Cardiac septum (tissue), 1 donor: ENCODE measurements around the gene PRKCB. TPM values are rescaled to one million over a fixed set of nuclear protein-coding genes. Genes with fewer than 3 reads are reported as not detected.
"Not testable (repeated sequence)": the region's sequence is repeated elsewhere in the genome, so short reads cannot be mapped to it uniquely, and the experiment has no call there.

ENCODE experiments used
- DNase-seq: peaks from one replicate; pipeline ENCODE4 v3.0.0-alpha.2; 2020; ENCODE audit warnings: low spot score
- intact Hi-C: fragments of 100-400 bp; cut with DNase I; formaldehyde crosslinking; loops from one replicate; pipeline ENCODE4 v1.14.0; 2022
- total RNA-seq: library from RNA; stranded (reverse); fragmentation: NEBNext Ultra II Directional; extraction: Animal tissue kit (Norgen Biotek cat#: 25700); gene quantifications from one replicate; pipeline ENCODE4 v1.2.1, GENCODE V29; 2021
- donor health status: DM: no; HTN: no; CAD: no.

Gene PRKCB
- total RNA-seq, 1 donor from 2014 or later, result 2.3 TPM

DNA sequence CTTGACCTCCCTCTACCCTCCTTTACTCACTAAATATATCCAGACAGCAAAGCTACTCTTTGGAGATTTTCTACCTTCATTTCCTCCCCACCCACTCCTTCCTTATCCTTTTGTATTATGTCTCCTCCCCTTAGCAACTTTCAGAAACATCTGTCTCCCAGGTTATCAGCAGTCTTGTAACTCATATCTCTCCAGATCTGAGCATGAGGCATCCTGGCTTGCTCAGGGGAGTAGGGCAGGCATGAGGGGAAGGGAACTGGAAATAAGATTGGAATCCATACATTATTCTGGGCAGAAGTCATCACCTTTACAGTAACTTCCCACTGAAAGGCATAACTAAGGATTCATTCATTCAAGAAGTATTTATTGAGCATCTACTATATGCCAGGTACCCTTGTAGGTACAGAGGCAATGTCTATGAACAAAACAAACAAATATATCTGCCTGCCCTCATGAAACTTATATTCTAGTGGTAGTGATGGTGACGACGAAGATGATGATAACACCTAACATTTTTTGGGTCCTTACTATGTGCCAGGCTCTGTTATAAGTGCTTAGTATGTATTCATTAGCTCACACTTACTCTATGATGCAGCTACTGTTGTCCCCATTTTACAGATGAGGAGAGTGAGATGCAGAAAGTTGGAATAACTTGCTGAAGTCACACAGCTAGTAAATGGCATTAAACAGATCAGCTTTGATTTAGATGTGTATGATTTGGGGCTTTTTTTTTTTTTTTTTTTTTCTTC is 296.4 kb downstream of the PRKCB start:
- intact Hi-C loops, result no loop called here
- DNase-seq, result no peak

DNA sequence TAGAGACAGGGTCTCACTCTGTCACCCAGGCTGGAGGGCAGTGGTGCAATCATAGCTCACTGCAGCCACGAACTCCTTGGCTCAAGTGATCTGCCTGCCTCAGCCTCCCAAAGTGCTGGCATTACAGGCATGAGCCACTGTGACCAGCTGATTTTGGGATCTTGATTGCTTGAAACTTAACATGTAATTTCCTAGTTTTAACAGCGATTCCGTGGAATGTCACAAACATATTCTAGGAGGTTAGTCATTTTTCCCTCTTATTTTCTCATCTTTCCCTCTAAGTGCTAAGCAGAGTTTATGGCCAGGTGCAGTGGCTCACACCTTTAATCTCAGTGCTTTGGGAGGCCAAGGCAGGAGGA is 297.0 kb downstream of the PRKCB start:
- no peak for DNase-seq
- intact Hi-C loops, result no loop called here

GRCh38 chr16:24135624-24136565 is 300.1 kb downstream of the PRKCB start:
- intact Hi-C loops, result no loop called here
- no peak for DNase-seq

DNA sequence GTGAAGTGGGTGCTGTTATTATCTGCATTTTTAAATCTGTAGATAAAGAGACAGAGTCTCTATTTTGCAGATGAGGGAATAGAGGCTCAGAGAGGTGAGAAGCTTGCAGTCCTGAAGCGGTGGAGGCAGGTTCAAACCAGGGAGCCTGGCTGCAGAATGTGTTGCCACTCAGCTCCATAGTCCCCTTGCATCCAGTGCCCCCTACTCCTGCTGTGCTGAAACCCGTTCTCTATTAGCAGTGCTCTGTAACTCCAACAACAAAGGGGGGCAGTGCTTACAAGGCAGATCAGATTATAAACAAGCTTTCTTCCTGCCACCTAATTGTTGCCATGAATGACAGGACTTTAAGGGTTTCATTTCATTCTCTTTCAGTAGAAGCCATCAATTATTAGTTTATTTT is 302.2 kb downstream of the PRKCB start:
- intact Hi-C loops, result no loop called here
- DNase-seq, result no peak

DNA sequence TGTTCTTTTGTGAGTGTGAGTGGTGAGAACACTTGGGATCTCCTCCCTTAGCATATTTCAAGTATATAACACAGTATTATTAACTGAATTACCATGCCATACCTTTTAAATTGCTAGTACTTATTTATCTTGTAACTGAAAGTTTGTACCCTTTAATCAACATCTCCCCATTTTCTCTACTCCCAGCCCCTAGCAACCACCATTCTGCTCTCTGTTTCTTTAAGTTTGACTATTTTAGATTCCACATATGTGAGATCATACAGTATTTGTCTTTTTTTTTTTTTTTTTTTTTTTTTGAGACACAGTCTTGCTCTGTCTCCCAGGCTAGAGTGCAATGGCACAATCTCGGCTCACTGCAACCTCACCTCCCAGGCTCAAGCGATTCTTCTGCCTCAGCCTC is 302.8 kb downstream of the PRKCB start:
- no peak for DNase-seq
- intact Hi-C loops, result no loop called here

- intact Hi-C loops, result no loop called here
- DNase-seq, result no peak
Observed at GRCh38 chr16:24139282-24139681, 303.5 kb downstream of the PRKCB start.

DNA sequence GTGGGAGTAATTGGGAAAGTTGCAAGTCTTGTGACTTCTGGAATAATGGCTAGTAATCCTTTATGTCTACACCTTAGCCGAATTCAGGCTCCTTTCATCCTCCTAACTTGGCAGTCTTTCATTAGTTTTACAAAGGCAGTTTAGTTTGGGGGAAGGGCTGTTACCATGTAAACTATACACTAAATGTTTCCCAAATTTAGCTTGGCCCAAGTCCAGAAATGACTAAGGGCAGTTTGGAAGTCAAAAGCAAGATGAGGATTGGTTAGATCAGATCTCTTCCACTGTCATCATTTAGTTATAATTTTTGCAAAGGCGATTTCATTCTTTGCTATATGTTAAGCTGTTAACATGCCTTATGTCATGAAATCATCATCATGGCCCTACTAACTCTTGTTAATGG is 304.9 kb downstream of the PRKCB start:
- intact Hi-C loops, result no loop called here
- DNase-seq, result no peak

- no peak for DNase-seq
- intact Hi-C loops, result no loop called here
Observed at GRCh38 chr16:24141466-24141865, 305.7 kb downstream of the PRKCB start.

GRCh38 chr16:24141917-24142316 is 306.1 kb downstream of the PRKCB start:
- intact Hi-C loops, result no loop called here
- DNase-seq, result no peak

DNA sequence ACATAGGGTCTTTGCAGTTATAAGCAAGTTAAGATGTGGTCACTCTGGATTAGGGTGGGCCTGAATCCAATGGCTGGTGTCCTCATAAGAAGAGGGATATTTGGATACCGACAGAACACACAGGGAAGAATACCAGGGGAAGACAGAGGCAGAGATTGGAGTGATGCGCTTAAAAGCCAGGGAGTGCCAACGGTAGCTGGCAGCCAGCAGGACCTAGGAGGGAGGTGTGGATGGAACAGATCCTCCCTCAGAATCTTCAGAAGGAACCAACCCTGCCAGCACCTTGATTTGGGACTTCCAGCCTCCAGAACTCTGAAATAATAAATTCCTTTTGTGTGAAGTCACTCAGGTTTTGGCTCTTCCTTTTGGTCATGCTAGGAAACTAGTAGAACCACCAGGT is 310.1 kb downstream of the PRKCB start:
- DNase-seq, result no peak
- intact Hi-C loops, result no loop called here

GRCh38 chr16:24146518-24146917 is 310.7 kb downstream of the PRKCB start:
- intact Hi-C loops, result no loop called here
- no peak for DNase-seq

DNA sequence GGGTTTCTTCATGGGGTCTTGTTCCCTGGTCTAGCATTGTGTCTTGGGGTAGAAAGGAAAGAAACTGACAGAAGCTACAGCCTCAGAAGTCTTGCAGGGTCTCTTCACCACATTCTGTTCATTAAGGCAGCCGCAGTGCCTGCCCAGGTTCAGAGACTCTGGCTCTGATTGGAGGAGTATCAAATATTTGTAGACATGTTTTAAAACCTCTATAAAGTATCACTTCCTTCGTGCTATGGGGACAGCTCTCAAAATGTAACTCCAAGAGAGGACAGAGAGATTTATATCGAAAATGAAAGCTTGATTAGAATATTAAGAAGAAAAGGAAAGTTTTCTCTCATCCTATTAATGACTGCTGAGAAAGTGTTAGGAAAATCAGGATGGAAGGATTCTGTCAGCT is 313.3 kb downstream of the PRKCB start:
- intact Hi-C loops, result no loop called here
- no peak for DNase-seq

DNA sequence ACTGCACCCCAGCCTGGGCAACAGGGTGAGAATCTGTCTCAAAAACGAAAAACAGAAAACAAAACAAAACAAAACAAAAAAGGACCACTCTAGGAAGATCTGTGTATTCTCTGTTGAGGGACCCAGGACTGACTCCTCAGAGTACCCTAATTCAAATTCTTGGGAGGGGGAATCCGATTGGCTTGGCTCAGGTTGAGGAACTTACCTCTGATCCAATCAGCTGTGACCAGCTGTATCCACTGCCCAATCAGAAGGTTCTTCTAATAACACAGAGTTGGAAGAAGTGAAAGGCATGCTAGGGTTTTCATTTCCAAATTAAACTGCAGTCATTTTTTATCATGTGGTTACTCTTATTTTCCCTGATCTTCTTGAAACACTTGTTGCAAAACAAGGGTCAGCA is 314.5 kb downstream of the PRKCB start:
- DNase-seq, result no peak
- intact Hi-C loops, result no loop called here

DNA sequence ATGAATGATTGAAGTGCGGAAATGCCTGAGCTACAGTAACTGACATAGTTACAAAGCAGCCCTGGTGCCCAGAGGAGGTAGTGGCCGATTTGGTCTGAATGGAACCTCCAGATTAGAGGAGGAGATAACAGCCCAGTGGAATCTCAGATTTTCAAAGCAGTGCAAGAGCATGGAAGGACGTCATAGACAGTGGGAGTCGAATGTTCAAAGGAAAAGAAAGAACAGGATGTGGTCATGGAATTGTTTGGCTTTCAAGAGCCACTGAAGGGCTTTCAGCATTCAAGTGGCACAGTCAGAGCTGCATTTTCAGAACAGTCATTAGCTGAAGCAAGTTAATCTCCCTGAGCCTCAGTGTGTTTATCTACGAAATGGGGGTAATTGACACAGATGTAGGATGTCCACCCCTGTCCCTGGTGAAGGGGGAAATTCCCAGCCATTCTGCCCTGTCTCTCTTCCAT is 315.7 kb downstream of the PRKCB start:
- intact Hi-C loops, result no loop called here
- DNase-seq, result no peak

- intact Hi-C loops, DNase-seq: not testable (repeated sequence)
Observed at GRCh38 chr16:24152048-24152447, 316.3 kb downstream of the PRKCB start.

DNA sequence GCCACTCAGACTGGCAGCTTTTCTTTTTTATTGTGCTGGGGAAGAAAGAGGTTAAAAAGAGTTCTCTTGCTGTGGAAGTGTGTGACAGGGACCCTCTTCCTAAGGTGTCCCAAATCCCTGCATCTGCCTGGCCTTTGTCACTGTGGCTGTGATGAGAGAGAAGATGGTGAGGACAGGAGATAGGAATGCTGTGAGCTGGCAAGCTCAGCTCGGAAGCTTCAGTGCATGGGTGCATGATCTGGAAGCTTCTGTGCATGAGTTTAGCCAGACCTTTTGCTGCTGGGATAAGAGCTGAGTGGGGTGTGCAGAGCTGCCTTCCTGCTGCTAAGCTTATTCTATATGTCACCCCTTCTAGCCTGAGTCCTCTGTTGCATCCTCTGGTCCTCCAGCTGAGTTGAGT is 317.0 kb downstream of the PRKCB start:
- intact Hi-C loops, result no loop called here
- no peak for DNase-seq

GRCh38 chr16:24156777-24157176 is 321.0 kb downstream of the PRKCB start:
- DNase-seq, result no peak
- intact Hi-C loops, result no loop called here

- intact Hi-C loops, result no loop called here
- DNase-seq, result no peak
Observed at GRCh38 chr16:24163935-24164334, 328.2 kb downstream of the PRKCB start.

DNA sequence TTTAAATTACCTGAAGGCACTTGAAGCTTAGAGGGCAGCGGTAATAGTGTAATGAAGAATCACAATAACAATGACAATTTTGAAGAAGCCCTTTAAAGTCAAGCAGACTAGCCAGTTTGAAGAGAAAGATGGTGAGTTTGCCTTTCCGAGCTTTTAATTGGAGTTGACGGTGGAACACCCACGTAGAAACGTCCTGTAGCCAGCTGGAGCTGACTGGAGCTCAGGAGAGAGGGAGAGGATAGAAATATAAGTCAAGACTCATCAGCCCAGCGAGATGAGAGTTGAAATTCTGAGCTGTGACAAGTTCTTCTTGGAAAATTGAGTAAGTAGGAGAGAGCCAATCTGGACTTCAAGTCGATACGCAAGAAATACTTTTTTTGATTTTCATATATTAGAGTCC is 328.6 kb downstream of the PRKCB start:
- intact Hi-C loops, result no loop called here
- no peak for DNase-seq

GRCh38 chr16:24165273-24165672 is 329.5 kb downstream of the PRKCB start:
- DNase-seq, result no peak

More at GRCh38 chr16:24165273-24165672, 329.5 kb downstream of the PRKCB start:
- intact Hi-C loops, result no loop called here
